MM.1S (cell line): ENCODE data around the gene NAE1.

ENCODE experiments used
- CTCF ChIP-seq: fragments of 300-600 bp; sonication (generic); IDR thresholded peaks from 2 replicates; pipeline ENCODE4 v1.5.1; 2016; ENCODE audit warnings: antibody characterized with exemption, low read length, mixed read lengths
- EZH2 ChIP-seq: fragments of 300-600 bp; sonication (generic); optimal IDR thresholded peaks from 2 replicates; pipeline ENCODE3; 2017; ENCODE audit warnings: low read depth, mild to moderate bottlenecking, antibody characterized with exemption, low read length, mixed read lengths
- EZH2phosphoT487 ChIP-seq: fragments of 300-600 bp; sonication (generic); IDR thresholded peaks from 2 replicates; pipeline ENCODE4 v1.6.1; 2018; ENCODE audit warnings: antibody characterized with exemption, low read length

- TF ChIP-seq CTCF (no peak), EZH2 (no peak), EZH2phosphoT487 (no peak)
These were observed 29.9 kb downstream of the NAE1 start for GRCh38 chr16:66800856-66801255.
